SU-DHL-6 (cell line): Measurements from ENCODE around the gene SPDYA.

Experiments used
- CTCF ChIP-seq: fragments of 200-600 bp; sonication (generic); IDR thresholded peaks from one replicate; pipeline ENCODE4 v1.5.1; 2017; ENCODE audit warnings: antibody characterized with exemption, mild to moderate bottlenecking, low read length, moderate library complexity; ENCODE audit not compliant: insufficient read depth, poor library complexity, severe bottlenecking
- EZH2phosphoT487 ChIP-seq: fragments of 200-600 bp; sonication (generic), shearing (Covaris generic); conservative IDR thresholded peaks from 2 replicates; pipeline ENCODE4 v1.6.1; 2018; ENCODE audit warnings: mild to moderate bottlenecking, antibody characterized with exemption, low read length, moderate library complexity, mixed read lengths

DNA sequence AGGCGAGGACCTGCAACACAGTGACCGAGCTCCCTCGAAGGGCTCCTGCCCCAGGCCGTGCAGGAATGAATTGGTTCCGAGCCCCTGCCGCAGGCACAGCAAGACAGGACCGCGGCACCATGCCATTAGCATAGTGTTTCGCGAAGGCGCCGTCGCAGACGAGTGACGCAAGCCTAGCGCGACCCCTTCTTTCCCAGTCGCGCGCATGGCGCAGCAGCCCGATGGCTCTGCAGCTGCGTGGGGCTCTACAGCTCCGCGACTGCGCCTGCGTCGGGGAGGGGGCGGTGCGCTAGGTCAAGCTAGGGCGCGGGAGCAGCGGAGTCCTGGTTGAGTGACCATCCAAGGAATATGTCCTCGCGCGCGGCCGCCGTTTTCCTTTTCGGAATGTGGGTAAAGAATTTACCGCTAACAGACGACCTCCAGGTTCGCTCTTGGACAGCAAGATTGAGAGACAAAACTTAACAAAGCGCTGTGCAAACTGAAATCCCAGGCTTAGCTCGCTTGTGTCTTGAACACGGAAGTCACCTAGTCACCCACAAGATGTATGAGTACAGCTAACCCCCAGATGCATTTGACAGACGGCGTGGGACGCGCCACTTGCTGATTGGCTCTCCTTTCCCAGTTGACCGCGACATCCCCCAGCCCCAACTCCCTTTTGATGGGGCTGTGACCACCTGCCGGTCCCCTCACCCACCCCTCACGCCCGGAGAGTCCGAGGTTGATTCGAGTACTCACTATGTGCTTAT, 59.7 kb downstream of the SPDYA start, which contains the start of gene TRMT61B:
- no peak for TF ChIP-seq EZH2phosphoT487
- TF ChIP-seq CTCF: no peak
